PC-9 (cell line): Measurements from ENCODE around the gene CROCC.

Source experiments
- CTCF ChIP-seq: fragments of 200-600 bp; sonication (generic); conservative IDR thresholded peaks from 2 replicates; pipeline ENCODE4 v1.6.1; 2017; ENCODE audit warnings: mixed run types, antibody characterized with exemption, mild to moderate bottlenecking, moderate library complexity
- EZH2 ChIP-seq: fragments of 200-600 bp; sonication (generic); IDR thresholded peaks from 2 replicates; pipeline ENCODE4 v1.8.0; 2017; ENCODE audit warnings: antibody characterized with exemption, low read depth

GRCh38 chr1:17017435-17017834 is 95.7 kb downstream of the CROCC start:
- TF ChIP-seq CTCF (no peak), EZH2 (no peak)
